Esophagus muscularis mucosa (tissue), 3 donors: ENCODE data around the gene SHOC1.

Source experiments
- CTCF ChIP-seq, 3 experiments: fragments of 200-600 bp in 2 of 3; fragments of 450-650 bp in 1 of 3; sonication (generic) in 2 of 3; IDR thresholded peaks; one replicate each; pipeline ENCODE4 v1.5.1; 2017 to 2019; ENCODE audit warnings: antibody characterized with exemption in 3 of 3, mild to moderate bottlenecking in 2 of 3, moderate library complexity in 1 of 3
- POLR2A ChIP-seq: fragments of 450-650 bp; IDR thresholded peaks from one replicate; pipeline ENCODE4 v1.6.1; 2017; ENCODE audit warnings: antibody characterized with exemption, moderate library complexity, mild to moderate bottlenecking, low read depth
- POLR2AphosphoS5 ChIP-seq, 2 donors: sonication (generic); formaldehyde crosslinking; IDR thresholded peaks; one replicate each; pipeline ENCODE4 v1.6.1; 2017; ENCODE audit warnings: antibody characterized with exemption in 2 of 2

GRCh38 chr9:111795557-111795839, 761 bp upstream of the SHOC1 start:
- TF ChIP-seq CTCF (IDR thresholded peaks at IDR 0.05) (no peak), POLR2AphosphoS5 (IDR thresholded peaks at IDR 0.05) (no peak), POLR2A (no peak)
